LNCAP (cell line): Measurements from ENCODE around the gene MVB12B.

Experiments
- CTCF ChIP-seq: fragments of 450-650 bp; IDR thresholded peaks from 2 replicates; pipeline ENCODE4 v1.5.1; 2017; ENCODE audit warnings: mild to moderate bottlenecking

MVB12B gene

GRCh38 chr9:126410229-126410628, 83.6 kb downstream of the MVB12B start:
- no peak for TF ChIP-seq CTCF

GRCh38 chr9:126411225-126411947, 84.8 kb downstream of the MVB12B start:
- no peak for TF ChIP-seq CTCF

- TF ChIP-seq CTCF, result no peak
Measured at GRCh38 chr9:126411948-126412284, 85.3 kb downstream of the MVB12B start.

GRCh38 chr9:126412905-126413304, 86.3 kb downstream of the MVB12B start:
- no peak for TF ChIP-seq CTCF

- no peak for TF ChIP-seq CTCF
Measured at GRCh38 chr9:126413391-126414068, 86.9 kb downstream of the MVB12B start.

GRCh38 chr9:126415741-126416370, 89.2 kb downstream of the MVB12B start:
- TF ChIP-seq CTCF, result no peak

GRCh38 chr9:126417043-126417442, 90.4 kb downstream of the MVB12B start:
- TF ChIP-seq CTCF, result no peak
